ENCODE measurements around the gene ST8SIA5.

Gene ST8SIA5

DNA sequence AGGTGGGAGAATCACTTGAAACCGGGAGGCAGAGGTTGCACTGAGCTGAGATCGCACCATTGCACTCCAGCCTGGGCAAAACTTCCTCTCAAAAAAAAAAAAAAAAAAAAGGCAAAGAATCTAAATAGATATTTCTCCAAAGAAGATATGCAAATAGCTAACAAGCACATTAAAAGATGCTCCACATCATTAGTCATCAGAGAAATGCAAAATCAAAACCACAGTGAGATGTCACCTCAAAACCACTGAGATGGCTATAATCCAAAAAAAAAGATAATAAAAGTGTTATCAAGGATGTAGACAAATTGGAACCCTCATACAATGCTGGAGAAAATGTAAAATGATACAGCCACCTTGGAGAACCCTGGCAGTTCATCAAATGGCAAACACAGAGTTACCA, 8.4 kb downstream of the ST8SIA5 start:
- ATAC-seq (ENCODE audit: low read depth) (no peak), DNase-seq (ENCODE audit: low spot score) (no peak)
- H3K36me3 ChIP-seq (ENCODE audit: low read depth) = no peaks in the 10 kb centered on the region
- no peaks in the 10 kb centered on the region for H3K4me1 ChIP-seq (ENCODE audit: insufficient read depth, poor library complexity, severe bottlenecking)
- H3K27me3 ChIP-seq (ENCODE audit: insufficient read depth, poor library complexity, severe bottlenecking) = peaks cover 11% of the 10 kb centered on the region
- no peak overlapping the region for H3K27ac ChIP-seq (ENCODE audit: poor library complexity, severe bottlenecking)
- H3K9me3 ChIP-seq (ENCODE audit: severe bottlenecking) = no peaks in the 10 kb centered on the region
- H3K4me3 ChIP-seq (ENCODE audit: severe bottlenecking) = no peak overlapping the region
- TF ChIP-seq, protein P1, sequence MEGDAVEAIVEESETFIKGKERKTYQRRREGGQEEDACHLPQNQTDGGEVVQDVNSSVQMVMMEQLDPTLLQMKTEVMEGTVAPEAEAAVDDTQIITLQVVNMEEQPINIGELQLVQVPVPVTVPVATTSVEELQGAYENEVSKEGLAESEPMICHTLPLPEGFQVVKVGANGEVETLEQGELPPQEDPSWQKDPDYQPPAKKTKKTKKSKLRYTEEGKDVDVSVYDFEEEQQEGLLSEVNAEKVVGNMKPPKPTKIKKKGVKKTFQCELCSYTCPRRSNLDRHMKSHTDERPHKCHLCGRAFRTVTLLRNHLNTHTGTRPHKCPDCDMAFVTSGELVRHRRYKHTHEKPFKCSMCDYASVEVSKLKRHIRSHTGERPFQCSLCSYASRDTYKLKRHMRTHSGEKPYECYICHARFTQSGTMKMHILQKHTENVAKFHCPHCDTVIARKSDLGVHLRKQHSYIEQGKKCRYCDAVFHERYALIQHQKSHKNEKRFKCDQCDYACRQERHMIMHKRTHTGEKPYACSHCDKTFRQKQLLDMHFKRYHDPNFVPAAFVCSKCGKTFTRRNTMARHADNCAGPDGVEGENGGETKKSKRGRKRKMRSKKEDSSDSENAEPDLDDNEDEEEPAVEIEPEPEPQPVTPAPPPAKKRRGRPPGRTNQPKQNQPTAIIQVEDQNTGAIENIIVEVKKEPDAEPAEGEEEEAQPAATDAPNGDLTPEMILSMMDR (IDR thresholded peaks at IDR 0.05; ENCODE audit: poor library complexity, severe bottlenecking) = no peak

DNA sequence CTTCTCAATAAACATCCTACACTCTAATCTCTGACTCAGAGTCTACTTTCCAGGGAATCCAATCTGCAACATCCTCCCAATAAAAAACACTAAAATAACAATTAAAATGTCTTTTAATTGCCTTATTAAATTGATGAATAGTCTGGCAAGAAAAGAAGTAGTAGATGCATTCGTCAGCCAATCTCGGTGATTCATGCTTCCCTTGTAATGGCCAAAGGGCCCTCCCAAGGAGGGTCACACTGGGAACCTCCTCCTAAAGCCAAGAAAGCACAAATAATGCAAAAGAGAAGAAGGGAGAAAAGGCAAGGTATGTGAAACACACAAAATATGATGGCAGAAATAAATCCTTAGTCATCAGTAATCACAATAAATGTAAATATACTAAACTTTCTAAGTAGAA, 16.8 kb downstream of the ST8SIA5 start:
- Histone ChIP-seq H3K9me3 (ENCODE audit: severe bottlenecking) (no peaks in the 10 kb centered on the region), H3K4me1 (ENCODE audit: insufficient read depth, poor library complexity, severe bottlenecking) (no peaks in the 10 kb centered on the region), H3K4me3 (ENCODE audit: severe bottlenecking) (no peak overlapping the region), H3K27ac (ENCODE audit: poor library complexity, severe bottlenecking) (no peak overlapping the region), H3K36me3 (ENCODE audit: low read depth) (no peaks in the 10 kb centered on the region), H3K27me3 (ENCODE audit: insufficient read depth, poor library complexity, severe bottlenecking) (peaks cover 8% of the 10 kb centered on the region)
- ATAC-seq (ENCODE audit: low read depth) = no peak
- TF ChIP-seq, protein P1 (IDR thresholded peaks at IDR 0.05; ENCODE audit: poor library complexity, severe bottlenecking) = no peak
- no peak for DNase-seq (ENCODE audit: low spot score)

DNA sequence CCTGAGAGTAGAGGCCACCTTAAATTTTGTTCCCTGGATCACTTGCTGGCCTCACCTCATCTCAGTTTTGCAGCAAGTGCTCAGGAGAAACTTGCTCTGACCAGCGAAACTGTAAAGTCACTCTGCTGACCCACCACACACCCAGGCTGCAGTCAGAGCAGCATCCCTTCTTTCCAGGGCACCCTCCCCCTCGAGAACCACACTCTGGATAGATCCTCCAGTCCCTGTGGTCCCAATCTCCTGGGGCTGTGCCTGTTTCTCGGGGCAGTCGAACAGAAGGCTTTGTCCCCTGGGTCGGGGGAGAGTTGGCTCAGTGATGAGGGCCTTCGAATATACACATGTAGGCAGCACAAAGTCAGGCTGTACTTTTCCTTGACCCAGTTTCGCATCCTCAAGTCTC, 18.4 kb downstream of the ST8SIA5 start:
- Histone ChIP-seq H3K4me3 (ENCODE audit: severe bottlenecking) (no peak overlapping the region), H3K27ac (ENCODE audit: poor library complexity, severe bottlenecking) (no peak overlapping the region), H3K4me1 (ENCODE audit: insufficient read depth, poor library complexity, severe bottlenecking) (no peaks in the 10 kb centered on the region), H3K9me3 (ENCODE audit: severe bottlenecking) (no peaks in the 10 kb centered on the region), H3K36me3 (ENCODE audit: low read depth) (no peaks in the 10 kb centered on the region), H3K27me3 (ENCODE audit: insufficient read depth, poor library complexity, severe bottlenecking) (peaks cover 5% of the 10 kb centered on the region)
- DNase-seq (ENCODE audit: low spot score) (no peak), ATAC-seq (ENCODE audit: low read depth) (no peak)
- TF ChIP-seq, protein P1 (IDR thresholded peaks at IDR 0.05; ENCODE audit: poor library complexity, severe bottlenecking) = no peak

DNA sequence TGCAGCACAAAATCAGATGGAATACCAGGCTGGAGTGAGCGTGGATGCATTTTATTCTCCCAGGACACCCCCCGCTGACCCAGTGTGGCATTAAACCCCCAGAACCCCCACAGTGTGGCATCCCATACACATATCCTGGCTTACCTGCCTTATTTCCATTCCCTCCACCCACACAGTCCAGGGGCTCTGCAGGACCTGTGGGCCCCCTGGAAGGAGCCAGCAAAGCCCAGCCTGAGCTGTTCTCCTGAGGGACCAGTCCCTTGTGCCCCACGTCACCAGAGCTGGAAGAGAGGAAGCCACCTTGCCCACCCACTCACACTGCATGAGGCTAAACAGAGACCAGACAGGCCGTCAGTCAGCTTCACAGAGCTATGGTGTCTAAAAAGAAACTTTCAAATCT, 20.1 kb downstream of the ST8SIA5 start:
- H3K27me3 ChIP-seq (ENCODE audit: insufficient read depth, poor library complexity, severe bottlenecking) = no peaks in the 10 kb centered on the region
- TF ChIP-seq, protein P1 (IDR thresholded peaks at IDR 0.05; ENCODE audit: poor library complexity, severe bottlenecking) = no peak
- no peak overlapping the region for H3K4me3 ChIP-seq (ENCODE audit: severe bottlenecking)
- no peak overlapping the region for H3K27ac ChIP-seq (ENCODE audit: poor library complexity, severe bottlenecking)
- DNase-seq (ENCODE audit: low spot score) (no peak), ATAC-seq (ENCODE audit: low read depth) (no peak)
- no peaks in the 10 kb centered on the region for H3K36me3 ChIP-seq (ENCODE audit: low read depth)
- H3K9me3 ChIP-seq (ENCODE audit: severe bottlenecking) = no peaks in the 10 kb centered on the region
- no peaks in the 10 kb centered on the region for H3K4me1 ChIP-seq (ENCODE audit: insufficient read depth, poor library complexity, severe bottlenecking)

DNA sequence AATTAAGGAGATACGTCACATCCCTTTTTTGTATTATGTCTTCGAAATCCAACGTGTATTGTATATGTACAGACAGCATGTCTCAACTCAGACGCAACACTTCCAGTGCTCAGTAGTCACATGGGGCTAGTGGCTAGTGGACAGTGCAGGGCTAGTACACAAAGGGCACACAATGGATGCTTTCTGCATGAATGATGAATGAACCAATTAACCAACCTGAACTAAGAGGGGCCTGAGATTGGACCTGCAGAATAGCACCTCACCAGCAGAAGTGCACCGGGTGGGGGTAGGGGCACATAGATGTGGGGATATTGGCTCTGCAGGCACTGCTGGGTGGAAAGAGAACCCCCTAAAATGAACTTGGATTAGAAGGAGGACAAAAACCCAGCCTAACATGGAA, 20.7 kb downstream of the ST8SIA5 start:
- DNase-seq (ENCODE audit: low spot score) (no peak), ATAC-seq (ENCODE audit: low read depth) (no peak)
- H3K4me3 ChIP-seq (ENCODE audit: severe bottlenecking) = no peak overlapping the region
- H3K4me1 ChIP-seq (ENCODE audit: insufficient read depth, poor library complexity, severe bottlenecking) = no peaks in the 10 kb centered on the region
- no peaks in the 10 kb centered on the region for H3K36me3 ChIP-seq (ENCODE audit: low read depth)
- no peaks in the 10 kb centered on the region for H3K9me3 ChIP-seq (ENCODE audit: severe bottlenecking)
- no peaks in the 10 kb centered on the region for H3K27me3 ChIP-seq (ENCODE audit: insufficient read depth, poor library complexity, severe bottlenecking)
- TF ChIP-seq, protein P1 (IDR thresholded peaks at IDR 0.05; ENCODE audit: poor library complexity, severe bottlenecking) = no peak
- no peak overlapping the region for H3K27ac ChIP-seq (ENCODE audit: poor library complexity, severe bottlenecking)

Measured in RWPE2 (cell line).